Endothelial cell of umbilical vein (primary cell): ENCODE measurements around the gene LRFN5. TPM values are rescaled to one million over a fixed set of nuclear protein-coding genes. Genes with fewer than 3 reads are reported as not detected.
"Not testable (repeated sequence)": the region's sequence is repeated elsewhere in the genome, so short reads cannot be mapped to it uniquely, and the experiment has no call there.

Source experiments
- BruUV-seq: library from RNA; stranded (reverse); fragments of 400-500 nt; replicated peaks from 2 replicates; lab custom pipeline; 2021; lab: Mats Ljungman, UMichigan
- CTCF ChIA-PET: fragments of 300-600, 350-600 bp; sonication (Branson Sonifier 250); formaldehyde crosslinking; loops from one replicate; lab custom pipeline; 2021; ENCODE audit warnings: antibody characterized with exemption, inconsistent platforms; lab: Charles Lee
- POLR2A ChIA-PET: fragments of 300-600, 350-600 bp; sonication (Branson Sonifier 250); formaldehyde crosslinking; loops from one replicate; lab custom pipeline; 2021; ENCODE audit warnings: antibody characterized with exemption, inconsistent platforms; lab: Charles Lee
- DNase-seq: peaks from one replicate; pipeline ENCODE4 v3.0.0-alpha.2; 2011; ENCODE audit warnings: low read depth, low spot score
- FAIRE-seq: peaks from 2 replicates; lab custom pipeline; 2011; peaks lifted over from hg19 to GRCh38; lab: Jason Lieb, UNC
- H2AFZ ChIP-seq: 2 replicates; pipeline ENCODE4 v1.6.0; 2012; ENCODE audit warnings: low read depth, low read length, control low read depth, inconsistent platforms
- H3K27ac ChIP-seq: 2 replicates; pipeline ENCODE4 v1.5.1; 2011; ENCODE audit warnings: low read depth, mild to moderate bottlenecking, control low read depth, low read length, moderate library complexity; ENCODE audit not compliant: insufficient read depth
- H3K27me3 ChIP-seq, 2 experiments: 2 replicates each; pipeline versions ENCODE4 v1.6.0 to v1.6.1; 2011; ENCODE audit warnings: low read length in 2 of 2, mixed read lengths in 1 of 2; ENCODE audit not compliant: control insufficient read depth in 2 of 2, insufficient read depth in 2 of 2
- H3K36me3 ChIP-seq, 2 experiments: 2 replicates in 1 of 2; 3 replicates in 1 of 2; pipeline ENCODE4 v1.5.1; 2011; ENCODE audit warnings: low read length in 2 of 2, mild to moderate bottlenecking in 1 of 2, moderate library complexity in 1 of 2; ENCODE audit not compliant: control insufficient read depth in 2 of 2, insufficient read depth in 2 of 2; ENCODE audit errors: extremely low read depth in 1 of 2
- H3K4me1 ChIP-seq: 3 replicates; pipeline ENCODE4 v1.5.1; 2011; ENCODE audit warnings: mild to moderate bottlenecking, low read length; ENCODE audit not compliant: control insufficient read depth, insufficient read depth; ENCODE audit errors: extremely low read depth
- H3K4me2 ChIP-seq: 2 replicates; pipeline ENCODE4 v1.6.1; 2011; ENCODE audit warnings: low read length, control low read depth, mixed read lengths; ENCODE audit not compliant: insufficient read depth
- H3K4me3 ChIP-seq, 3 experiments: fragments of 200-600 bp in 1 of 3; sonication (generic), shearing (Covaris generic) in 1 of 3; replicated peaks in 1 of 3; 2 replicates each; pipeline ENCODE4 v1.5.1; 2011 to 2016; ENCODE audit warnings: control low read depth in 3 of 3, low read length in 3 of 3, mild to moderate bottlenecking in 2 of 3, inconsistent platforms in 1 of 3, low read depth in 1 of 3, moderate library complexity in 1 of 3; ENCODE audit not compliant: insufficient read depth in 1 of 3
- H3K79me2 ChIP-seq: 2 replicates; pipeline ENCODE4 v1.6.0; 2012; ENCODE audit warnings: low read length, inconsistent platforms; ENCODE audit not compliant: control insufficient read depth, insufficient read depth
- H3K9ac ChIP-seq: replicated peaks from 2 replicates; pipeline ENCODE3; 2011; ENCODE audit warnings: low read length, control low read depth; ENCODE audit not compliant: insufficient read depth; ENCODE audit errors: extremely low read depth
- H3K9me1 ChIP-seq: replicated peaks from 3 replicates; pipeline ENCODE4 v1.6.0; 2011; ENCODE audit warnings: mild to moderate bottlenecking, low read length; ENCODE audit not compliant: control insufficient read depth, insufficient read depth; ENCODE audit errors: extremely low read depth
- H3K9me3 ChIP-seq: replicated peaks from 2 replicates; pipeline ENCODE4 v1.5.1; 2012; ENCODE audit warnings: low read length, inconsistent platforms; ENCODE audit not compliant: control insufficient read depth, insufficient read depth
- H4K20me1 ChIP-seq: replicated peaks from 2 replicates; pipeline ENCODE3; 2011; ENCODE audit warnings: mild to moderate bottlenecking, low read length; ENCODE audit not compliant: control insufficient read depth, insufficient read depth; ENCODE audit errors: extremely low read depth
- FOS ChIP-seq: IDR thresholded peaks from 2 replicates; pipeline ENCODE4 v1.6.1; 2011; ENCODE audit warnings: mild to moderate bottlenecking, low read length, moderate library complexity, borderline replicate concordance; ENCODE audit not compliant: insufficient read depth
- GATA2 ChIP-seq: IDR thresholded peaks from 2 replicates; pipeline ENCODE4 v1.7.0; 2011; ENCODE audit warnings: low read depth, mild to moderate bottlenecking, moderate library complexity, mixed read lengths, low read length; ENCODE audit not compliant: insufficient read length, insufficient read depth
- dilution Hi-C: fragments of 300-500 bp; cut with MboI; formaldehyde crosslinking; loops from one replicate; pipeline ENCODE4 v1.15.0; 2019; ENCODE audit warnings: low sequenced_read_pairs; ENCODE audit not compliant: extremely low pct_ligation_motif_present
- intact Hi-C: fragments of 100-400 bp; cut with micrococcal nuclease; formaldehyde crosslinking; loops from one replicate; pipeline ENCODE4 v1.10.0; 2022
- polyA plus RNA-seq, 4 experiments: library from polyadenylated mRNA; depleted of rRNA in 3 of 4; stranded (reverse) in 3 of 4; unstranded in 1 of 4; fragments of >200 nt; gene quantifications; 2 replicates each; pipeline versions ENCODE4 v1.2.1 to v1.2.3, GENCODE V29; 2011 to 2012; ENCODE audit warnings: missing spikeins in 1 of 4
- total RNA-seq: library from RNA; stranded (reverse); gene quantifications from 2 replicates; pipeline ENCODE4 v1.2.3, GENCODE V29; 2021
- TF ChIP-seq, protein P1 (sequence below), 2 donors: IDR thresholded peaks; 1 replicate in 1 of 2; 2 replicates in 1 of 2; pipeline ENCODE4 v1.5.1; 2011; ENCODE audit warnings: low read length in 2 of 2, mild to moderate bottlenecking in 2 of 2, moderate library complexity in 2 of 2, control low read depth in 1 of 2, inconsistent platforms in 1 of 2, low read depth in 1 of 2; ENCODE audit not compliant: insufficient read depth in 1 of 2; ENCODE audit errors: extremely low read depth in 1 of 2

The LRFN5 gene
- total and polyA plus RNA-seq, 2 donors (not counting 3 experiments of a cell fraction or from before 2014, with no cell fraction given): not detected

DNA sequence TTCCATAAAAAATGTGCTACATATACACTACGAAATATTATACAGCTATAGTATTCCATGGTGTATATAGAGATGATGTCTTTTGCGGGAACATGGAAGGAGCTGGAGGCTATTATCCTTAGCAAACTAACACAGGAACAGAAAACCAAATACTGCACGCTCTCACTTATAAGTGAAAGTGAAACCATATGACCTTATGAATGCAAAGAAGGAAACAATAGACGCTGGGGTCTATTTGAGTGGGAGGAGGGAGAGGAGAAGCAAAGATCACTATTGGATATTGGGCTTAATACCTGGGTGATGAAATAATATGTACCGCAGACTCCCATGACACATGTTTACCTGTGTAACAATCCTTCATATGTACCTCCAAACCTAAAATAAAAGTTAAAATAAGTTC is 142.8 kb downstream of the LRFN5 start:
- DNase-seq: no peak
- POLR2A ChIA-PET: no interaction called here
- no peaks in the 10 kb centered on the region for H3K9me3 ChIP-seq
- no peaks in the 10 kb centered on the region for H3K36me3 ChIP-seq
- TF ChIP-seq, protein P1, sequence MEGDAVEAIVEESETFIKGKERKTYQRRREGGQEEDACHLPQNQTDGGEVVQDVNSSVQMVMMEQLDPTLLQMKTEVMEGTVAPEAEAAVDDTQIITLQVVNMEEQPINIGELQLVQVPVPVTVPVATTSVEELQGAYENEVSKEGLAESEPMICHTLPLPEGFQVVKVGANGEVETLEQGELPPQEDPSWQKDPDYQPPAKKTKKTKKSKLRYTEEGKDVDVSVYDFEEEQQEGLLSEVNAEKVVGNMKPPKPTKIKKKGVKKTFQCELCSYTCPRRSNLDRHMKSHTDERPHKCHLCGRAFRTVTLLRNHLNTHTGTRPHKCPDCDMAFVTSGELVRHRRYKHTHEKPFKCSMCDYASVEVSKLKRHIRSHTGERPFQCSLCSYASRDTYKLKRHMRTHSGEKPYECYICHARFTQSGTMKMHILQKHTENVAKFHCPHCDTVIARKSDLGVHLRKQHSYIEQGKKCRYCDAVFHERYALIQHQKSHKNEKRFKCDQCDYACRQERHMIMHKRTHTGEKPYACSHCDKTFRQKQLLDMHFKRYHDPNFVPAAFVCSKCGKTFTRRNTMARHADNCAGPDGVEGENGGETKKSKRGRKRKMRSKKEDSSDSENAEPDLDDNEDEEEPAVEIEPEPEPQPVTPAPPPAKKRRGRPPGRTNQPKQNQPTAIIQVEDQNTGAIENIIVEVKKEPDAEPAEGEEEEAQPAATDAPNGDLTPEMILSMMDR (IDR thresholded peaks at IDR 0.05; ENCODE audit: extremely low read depth in 1 of 2, insufficient read depth in 1 of 2, low read depth in 1 of 2, low read length in 2 of 2): no peak
- TF ChIP-seq GATA2 (no peak), FOS (no peak)
- dilution Hi-C loops (no loop called here), intact Hi-C loops (no loop called here)
- CTCF ChIA-PET: no interaction called here
- no peak for FAIRE-seq
- peak overlapping the region in 1 of 3 experiments; percentile 17 for H3K4me3 ChIP-seq
- H3K4me2 ChIP-seq: peak overlapping the region; percentile 47
- H3K4me1 ChIP-seq: no peaks in the 10 kb centered on the region
- H2AFZ ChIP-seq: no peak overlapping the region
- H3K9me1 ChIP-seq: no peaks in the 10 kb centered on the region
- BruUV-seq: no TSS peak
- H3K27ac ChIP-seq: no peak overlapping the region
- H3K9ac ChIP-seq: no peak overlapping the region
- H4K20me1 ChIP-seq: no peaks in the 10 kb centered on the region
- H3K27me3 ChIP-seq: no peaks in the 10 kb centered on the region
- H3K79me2 ChIP-seq: no peaks in the 10 kb centered on the region

DNA sequence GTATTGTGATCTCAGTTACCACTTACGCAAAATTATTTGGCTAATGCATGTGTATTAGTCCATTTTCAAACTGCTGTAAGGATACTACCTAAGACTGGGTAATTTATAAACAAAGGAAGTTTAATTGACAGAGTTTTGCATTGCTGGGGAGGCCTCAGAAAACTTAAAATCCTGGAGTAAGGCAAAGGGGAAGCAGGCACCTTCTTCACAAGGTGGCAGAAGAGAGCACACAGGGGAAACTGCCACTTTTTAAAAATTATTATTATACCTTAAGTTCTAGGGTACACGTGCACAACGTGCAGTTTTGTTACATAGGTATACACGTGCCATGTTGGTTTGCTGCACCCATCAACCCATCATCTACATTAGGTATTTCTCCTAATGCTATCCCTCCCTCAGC is 143.9 kb downstream of the LRFN5 start:
- FAIRE-seq, H3K4me1 ChIP-seq, POLR2A ChIA-PET, CTCF ChIA-PET, H3K9ac ChIP-seq, H3K36me3 ChIP-seq, H4K20me1 ChIP-seq, H3K4me3 ChIP-seq, dilution Hi-C loops, H3K4me2 ChIP-seq, H2AFZ ChIP-seq, H3K27me3 ChIP-seq, H3K9me1 ChIP-seq, intact Hi-C loops, DNase-seq, H3K9me3 ChIP-seq, H3K27ac ChIP-seq, BruUV-seq, H3K79me2 ChIP-seq: not testable (repeated sequence)
